IPS-20b (cell line): Measurements from ENCODE around the gene LPIN2.

ENCODE experiments used
- H3K27ac ChIP-seq: one replicate; pipeline ENCODE4 v1.5.1; 2013; ENCODE audit warnings: low read length
- H3K27me3 ChIP-seq: 2 replicates; pipeline ENCODE4 v1.6.1; 2013; ENCODE audit warnings: mild to moderate bottlenecking, low read length, inconsistent platforms; ENCODE audit not compliant: insufficient read depth
- H3K36me3 ChIP-seq: 2 replicates; pipeline ENCODE4 v1.6.1; 2013; ENCODE audit warnings: low read depth, mild to moderate bottlenecking, inconsistent platforms, low read length, moderate library complexity; ENCODE audit not compliant: insufficient read depth
- H3K4me1 ChIP-seq: 2 replicates; pipeline ENCODE4 v1.6.1; 2013; ENCODE audit warnings: mild to moderate bottlenecking, control low read depth, inconsistent platforms, low read length, moderate library complexity; ENCODE audit not compliant: insufficient read depth
- H3K4me3 ChIP-seq: 2 replicates; pipeline ENCODE4 v1.5.1; 2013; ENCODE audit warnings: mild to moderate bottlenecking, low read length, inconsistent platforms
- H3K9ac ChIP-seq: 2 replicates; pipeline ENCODE4 v1.6.1; 2013; ENCODE audit warnings: low read depth, mild to moderate bottlenecking, inconsistent platforms, low read length, moderate library complexity
- H3K9me3 ChIP-seq: 2 replicates; pipeline ENCODE4 v1.6.1; 2013; ENCODE audit warnings: mild to moderate bottlenecking, low read depth, low read length, inconsistent platforms; ENCODE audit not compliant: insufficient read depth

LPIN2 gene

DNA sequence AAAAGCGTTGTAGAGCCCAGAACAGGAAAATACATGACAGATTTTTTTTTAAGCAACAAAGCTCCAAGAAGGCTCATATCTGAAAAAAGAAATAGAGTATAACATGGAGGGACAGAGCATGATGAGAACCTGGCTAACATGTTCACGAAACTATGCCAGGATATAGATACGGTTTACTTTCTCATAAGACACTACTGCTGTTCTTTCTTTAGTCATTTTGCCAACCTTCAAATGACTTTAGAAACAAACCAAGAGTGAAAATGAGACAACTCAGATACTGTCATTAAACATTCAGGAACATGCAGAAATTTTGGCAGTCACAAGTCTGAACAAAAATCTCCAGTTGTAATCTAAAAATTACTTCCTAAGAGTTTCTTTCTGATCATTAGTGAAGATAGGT lies 14.3 kb downstream of the LPIN2 start:
- no peaks in the 10 kb centered on the region for H3K9me3 ChIP-seq
- H3K4me3 ChIP-seq, result no peak overlapping the region
- peaks cover 7% of the 10 kb centered on the region; the same call in 1 of the 2 replicates for H3K36me3 ChIP-seq
- H3K9ac ChIP-seq, result peak overlapping the region; percentile 50; the same call in 1 of the 2 replicates
- H3K27me3 ChIP-seq, result no peaks in the 10 kb centered on the region
- H3K27ac ChIP-seq, result no peak overlapping the region
- peaks cover 21% of the 10 kb centered on the region for H3K4me1 ChIP-seq

GRCh38 chr18:2997846-2998564 lies 14.9 kb downstream of the LPIN2 start:
- peaks cover 4% of the 10 kb centered on the region; the same call in 1 of the 2 replicates for H3K36me3 ChIP-seq
- no peaks in the 10 kb centered on the region for H3K9me3 ChIP-seq
- H3K4me3 ChIP-seq, result no peak overlapping the region
- peak overlapping the region; percentile 10 for H3K27ac ChIP-seq
- peak overlapping the region; percentile 50; the same call in 1 of the 2 replicates for H3K9ac ChIP-seq
- peaks cover 21% of the 10 kb centered on the region for H3K4me1 ChIP-seq
- H3K27me3 ChIP-seq, result no peaks in the 10 kb centered on the region

- H3K27ac ChIP-seq, result peak overlapping the region; percentile 10
- H3K4me3 ChIP-seq, result no peak overlapping the region
- 0 out of 2 replicates have a peak, but pooled peaks cover 3% of the 10 kb centered on the region for H3K36me3 ChIP-seq
- no peaks in the 10 kb centered on the region for H3K27me3 ChIP-seq
- H3K4me1 ChIP-seq, result peaks cover 21% of the 10 kb centered on the region
- H3K9ac ChIP-seq, result peak overlapping the region; percentile 50; the same call in 1 of the 2 replicates
- no peaks in the 10 kb centered on the region for H3K9me3 ChIP-seq
These were observed 15.5 kb downstream of the LPIN2 start for GRCh38 chr18:2997429-2997828.

- Histone ChIP-seq H3K36me3 (no peaks in the 10 kb centered on the region), H3K27ac (no peak overlapping the region), H3K27me3 (no peaks in the 10 kb centered on the region), H3K9ac (no peak overlapping the region), H3K9me3 (no peaks in the 10 kb centered on the region), H3K4me3 (no peak overlapping the region), H3K4me1 (peaks cover 21% of the 10 kb centered on the region)
These were observed 18.1 kb downstream of the LPIN2 start for GRCh38 chr18:2994603-2995432.

GRCh38 chr18:2994020-2994589 lies 18.8 kb downstream of the LPIN2 start:
- Histone ChIP-seq H3K9me3 (no peaks in the 10 kb centered on the region), H3K36me3 (no peaks in the 10 kb centered on the region), H3K4me1 (peaks cover 17% of the 10 kb centered on the region), H3K4me3 (no peak overlapping the region), H3K27me3 (no peaks in the 10 kb centered on the region), H3K27ac (no peak overlapping the region), H3K9ac (no peak overlapping the region)

DNA sequence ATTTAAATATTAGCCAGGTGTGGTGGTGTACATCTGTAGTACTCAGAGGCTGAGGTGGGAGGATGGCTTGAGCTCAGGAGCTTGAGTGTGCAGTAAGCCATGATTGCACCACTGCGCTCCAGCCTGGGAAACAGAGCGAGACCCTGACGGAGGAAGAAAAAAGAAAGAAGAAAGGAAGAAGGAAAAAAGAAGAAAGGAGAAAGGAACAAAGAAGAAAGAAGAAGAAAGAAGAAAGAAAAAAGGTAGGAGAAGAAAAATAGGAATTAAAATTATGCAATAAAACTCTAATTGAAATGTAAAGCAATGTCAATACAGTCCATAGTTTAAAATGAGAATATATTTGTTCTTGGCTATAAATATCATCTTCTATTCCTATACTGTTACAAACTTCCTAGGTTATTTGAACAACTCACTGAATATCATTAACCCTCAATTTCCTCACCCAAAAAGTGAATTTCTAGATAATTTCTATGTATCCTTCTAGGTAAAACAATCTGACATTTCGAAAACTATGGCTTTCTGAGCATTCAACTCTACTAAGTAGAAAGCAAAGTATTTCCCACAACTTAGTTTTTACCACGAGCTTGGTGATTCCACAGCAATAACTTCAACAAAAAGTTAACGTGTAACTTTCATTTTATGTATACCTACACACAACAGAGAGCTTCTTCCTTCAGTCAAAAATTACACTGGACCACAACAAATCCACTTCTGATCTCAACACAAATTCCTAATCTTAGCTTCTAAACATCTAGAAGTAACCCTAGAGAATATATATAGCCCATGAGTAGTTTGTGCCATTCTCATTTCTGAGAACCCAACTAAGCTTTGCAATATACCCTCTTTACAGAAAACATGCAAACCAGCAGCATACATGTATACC lies 19.7 kb downstream of the LPIN2 start:
- Histone ChIP-seq H3K4me3 (no peak overlapping the region), H3K36me3 (no peaks in the 10 kb centered on the region)

DNA sequence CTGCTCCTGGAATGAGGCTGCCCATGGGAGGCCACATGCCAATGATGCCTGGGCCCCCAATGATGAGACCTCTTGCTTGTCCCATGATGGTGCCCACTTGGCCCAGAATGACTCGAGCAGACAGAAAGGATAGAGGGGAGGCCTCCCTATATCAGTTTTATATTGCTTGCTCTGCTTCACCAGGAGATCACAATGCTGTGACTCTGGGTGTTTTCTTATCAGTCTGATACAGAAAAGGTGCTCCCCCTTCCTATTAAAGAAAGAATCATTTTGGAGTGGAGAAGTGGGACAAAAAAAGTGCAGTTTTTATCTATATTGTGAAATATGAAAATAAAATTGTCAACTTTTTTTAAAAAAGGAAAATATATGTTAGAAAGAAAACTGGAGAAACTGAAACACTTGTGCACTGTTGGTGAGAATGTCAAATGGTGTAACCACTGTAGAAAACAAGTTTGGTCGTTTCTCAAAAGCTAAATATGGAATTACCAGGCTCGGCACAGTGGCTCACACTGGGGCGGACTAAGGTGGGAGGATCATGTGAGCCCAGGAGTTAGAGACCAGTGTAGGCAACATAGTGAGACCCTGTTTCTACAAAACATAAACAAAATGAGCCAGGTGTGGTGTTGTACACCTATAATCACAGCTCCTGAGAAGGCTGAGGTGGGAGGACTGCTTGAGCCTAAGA lies 21.8 kb downstream of the LPIN2 start:
- Histone ChIP-seq H3K36me3 (no peaks in the 10 kb centered on the region), H3K9me3 (no peaks in the 10 kb centered on the region), H3K9ac (no peak overlapping the region), H3K27me3 (no peaks in the 10 kb centered on the region), H3K27ac (no peak overlapping the region), H3K4me3 (no peak overlapping the region), H3K4me1 (no peaks in the 10 kb centered on the region)

More for the DNA sequence above, 19.7 kb downstream of the LPIN2 start:
- Histone ChIP-seq H3K9ac (no peak overlapping the region), H3K4me1 (peaks cover 8% of the 10 kb centered on the region), H3K27ac (no peak overlapping the region), H3K9me3 (no peaks in the 10 kb centered on the region), H3K27me3 (no peaks in the 10 kb centered on the region)

DNA sequence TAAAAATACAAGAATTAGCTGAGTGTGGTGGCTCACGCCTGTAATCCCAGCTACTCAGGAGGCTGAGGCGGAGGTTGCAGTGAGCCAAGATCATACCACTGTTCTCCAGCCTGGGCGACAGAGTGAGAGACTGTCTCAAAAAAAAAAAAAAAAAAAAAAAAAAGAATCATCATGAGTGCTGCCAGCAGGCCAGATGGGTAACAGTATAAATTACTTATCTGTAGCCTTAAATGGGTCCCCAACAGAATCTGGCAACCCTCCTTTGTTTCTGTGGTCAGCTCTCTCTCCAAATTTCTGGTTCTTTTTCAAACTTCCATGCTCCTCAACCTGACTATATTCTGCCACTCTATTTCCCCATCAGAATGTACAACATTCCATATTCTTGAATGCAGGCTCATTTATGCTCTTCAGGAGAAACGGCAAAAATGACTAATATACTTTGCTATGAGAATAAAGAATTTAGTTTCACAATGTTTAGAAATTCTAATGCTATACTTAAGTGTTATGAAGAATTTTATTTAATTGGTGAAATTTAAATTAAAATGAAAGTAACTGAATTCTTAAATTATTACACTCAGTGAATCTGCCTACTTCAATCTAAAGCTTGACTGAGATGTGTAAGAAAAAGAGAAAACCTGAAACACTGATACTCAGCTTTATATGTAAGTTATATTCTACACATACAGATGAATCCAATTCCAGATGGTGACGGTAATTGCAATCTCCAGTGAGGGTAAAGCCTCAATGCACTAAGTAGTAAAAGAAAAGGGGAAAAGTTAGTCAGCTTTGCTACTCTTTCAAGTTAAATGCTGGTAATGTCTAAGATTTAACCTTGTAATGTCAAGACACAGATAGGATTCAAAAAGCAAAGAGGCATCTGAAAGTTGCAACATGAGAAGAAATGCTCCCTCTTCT lies 24.8 kb downstream of the LPIN2 start:
- peaks cover 3% of the 10 kb centered on the region; the same call in 1 of the 2 replicates for H3K4me1 ChIP-seq
- no peaks in the 10 kb centered on the region for H3K9me3 ChIP-seq
- no peak overlapping the region for H3K9ac ChIP-seq
- no peak overlapping the region for H3K4me3 ChIP-seq
- no peak overlapping the region for H3K27ac ChIP-seq
- H3K27me3 ChIP-seq, result no peaks in the 10 kb centered on the region
- no peaks in the 10 kb centered on the region for H3K36me3 ChIP-seq

GRCh38 chr18:2986150-2986865 lies 26.6 kb downstream of the LPIN2 start:
- no peak overlapping the region for H3K27ac ChIP-seq
- H3K27me3 ChIP-seq, result no peaks in the 10 kb centered on the region
- H3K4me1 ChIP-seq, result peaks cover 21% of the 10 kb centered on the region; the same call in 1 of the 2 replicates
- no peaks in the 10 kb centered on the region for H3K36me3 ChIP-seq
- H3K9me3 ChIP-seq, result no peaks in the 10 kb centered on the region
- no peak overlapping the region for H3K9ac ChIP-seq
- no peak overlapping the region for H3K4me3 ChIP-seq
